ENCODE measurements around the gene CCDC188.

The CCDC188 gene

DNA sequence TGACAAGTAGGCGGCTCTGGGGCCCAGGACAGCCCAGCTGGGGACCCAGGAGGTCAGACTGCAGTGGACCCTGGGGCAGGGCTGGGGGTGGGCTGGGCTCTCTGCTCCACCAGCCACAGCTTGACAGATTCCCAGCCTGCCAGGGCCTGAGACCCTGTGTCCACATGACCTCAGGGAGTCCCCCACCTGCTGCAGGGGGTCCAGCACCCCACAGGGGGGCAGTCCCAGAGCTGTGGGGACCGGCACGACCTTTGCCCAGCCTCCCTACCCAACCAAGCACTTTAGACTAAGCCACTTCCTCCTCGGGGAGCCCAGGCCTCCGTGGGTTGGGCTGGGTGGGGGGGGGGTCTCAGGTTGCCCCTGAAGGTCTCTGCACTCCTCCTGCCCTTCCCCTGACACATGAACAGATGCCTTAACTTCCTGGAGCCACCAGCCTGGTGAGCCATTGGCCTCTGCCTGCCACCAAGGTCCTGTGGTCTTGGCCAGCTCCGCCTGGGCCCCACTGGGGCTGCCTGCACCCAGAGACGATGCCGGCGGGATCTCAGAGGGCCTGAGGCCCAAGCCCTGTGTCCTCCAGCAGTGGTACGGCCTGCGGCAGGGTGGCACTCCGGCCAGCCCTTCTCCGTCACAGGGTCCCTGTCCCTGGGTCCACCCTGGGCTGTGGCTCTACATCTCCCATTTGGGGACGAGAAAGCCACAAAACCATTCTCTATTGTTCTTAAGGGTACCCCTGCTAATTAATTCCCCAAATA lies 3.4 kb downstream of the CCDC188 start:
- DNase-seq = no peak

DNA sequence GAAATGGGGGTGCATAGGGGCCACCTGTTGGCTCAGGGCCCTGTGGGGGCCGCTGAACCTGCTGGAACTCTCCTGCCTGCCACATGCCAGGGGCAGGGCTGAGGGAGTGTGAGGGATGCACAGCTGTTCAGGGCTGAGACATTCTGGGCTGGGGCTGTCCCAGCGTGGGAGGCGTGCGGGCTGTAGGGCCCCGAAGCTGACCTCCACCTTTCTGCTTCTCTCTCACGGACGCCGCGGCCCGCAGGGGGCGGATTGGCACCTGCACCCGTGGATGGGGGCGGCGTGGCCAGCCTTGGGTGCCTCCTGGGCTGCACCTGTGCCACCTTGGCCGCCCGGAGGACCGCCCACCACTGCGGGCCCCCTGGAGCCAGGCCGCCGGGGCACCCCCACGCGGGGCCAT lies 4.1 kb downstream of the CCDC188 start:
- no peak for DNase-seq

GRCh38 chr22:20145832-20146223 lies 5.0 kb downstream of the CCDC188 start:
- DNase-seq = no peak

DNA sequence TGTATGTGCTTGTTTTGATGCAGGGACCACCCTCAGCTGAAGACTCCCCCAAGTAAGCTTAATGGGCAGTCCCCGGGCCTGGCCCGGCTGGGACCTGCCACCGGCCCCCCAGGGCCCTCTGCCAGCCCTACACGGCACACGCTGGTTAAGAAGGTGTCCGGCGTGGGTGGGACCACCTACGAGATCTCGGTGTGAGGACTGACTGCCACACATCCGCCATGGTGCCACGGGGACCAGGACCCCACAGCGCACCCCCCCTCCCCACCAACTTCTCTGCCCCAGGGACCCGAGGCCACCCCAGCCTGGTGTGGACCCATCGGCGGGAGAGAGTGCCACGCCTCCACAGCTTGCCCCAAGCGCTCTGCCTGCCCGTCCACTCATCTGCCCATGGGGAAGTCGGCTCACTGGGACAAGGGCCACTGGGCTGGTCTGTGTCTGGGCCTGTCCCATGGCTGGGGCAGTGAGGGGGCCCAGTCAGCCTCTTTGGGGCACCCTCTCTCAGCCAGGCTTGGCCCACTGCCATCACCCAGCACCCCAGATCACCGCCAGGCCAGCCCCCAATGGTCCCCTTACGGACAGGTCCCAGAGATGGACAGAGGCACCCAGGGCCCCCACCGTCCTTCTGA lies 5.5 kb downstream of the CCDC188 start:
- no peak for DNase-seq

DNA sequence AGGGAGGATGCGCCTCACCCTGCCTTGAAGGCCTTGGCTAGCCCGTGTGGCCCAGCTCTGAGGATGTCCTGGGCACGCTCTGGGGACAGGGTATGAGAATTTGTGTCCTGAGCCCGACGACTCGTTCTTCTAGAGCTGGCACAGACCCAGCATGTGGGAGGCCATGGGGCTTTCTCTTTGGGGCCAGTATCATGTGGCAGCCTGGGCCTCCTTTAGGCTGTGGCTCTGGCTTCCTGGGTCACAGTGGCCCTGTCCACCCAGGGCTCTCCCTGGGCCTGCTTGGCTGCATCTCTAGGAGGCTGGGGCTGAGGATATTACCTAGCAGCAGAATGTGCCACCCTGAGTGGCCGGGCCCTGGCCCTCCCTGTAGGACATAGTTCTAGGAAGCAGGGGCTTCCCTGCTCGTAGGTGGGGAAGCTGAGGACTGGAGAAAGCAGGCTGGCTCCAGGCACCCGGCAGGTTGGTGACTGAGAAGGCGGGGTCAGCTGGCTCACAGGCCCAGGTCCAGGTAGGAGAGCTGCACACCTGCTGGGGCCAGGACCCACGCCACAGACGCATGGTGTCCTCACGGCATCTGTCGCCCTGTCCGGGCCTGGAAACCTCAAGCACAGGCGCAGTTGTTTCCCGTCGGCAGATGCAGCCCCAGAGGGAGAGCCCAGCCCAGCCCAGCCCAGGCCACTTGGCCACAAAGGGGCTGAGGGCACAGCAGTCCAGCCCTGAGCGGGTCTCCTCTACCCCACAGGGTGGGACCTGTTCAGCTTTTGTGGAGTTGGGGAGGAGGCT lies 6.8 kb downstream of the CCDC188 start:
- no peak for DNase-seq

DNA sequence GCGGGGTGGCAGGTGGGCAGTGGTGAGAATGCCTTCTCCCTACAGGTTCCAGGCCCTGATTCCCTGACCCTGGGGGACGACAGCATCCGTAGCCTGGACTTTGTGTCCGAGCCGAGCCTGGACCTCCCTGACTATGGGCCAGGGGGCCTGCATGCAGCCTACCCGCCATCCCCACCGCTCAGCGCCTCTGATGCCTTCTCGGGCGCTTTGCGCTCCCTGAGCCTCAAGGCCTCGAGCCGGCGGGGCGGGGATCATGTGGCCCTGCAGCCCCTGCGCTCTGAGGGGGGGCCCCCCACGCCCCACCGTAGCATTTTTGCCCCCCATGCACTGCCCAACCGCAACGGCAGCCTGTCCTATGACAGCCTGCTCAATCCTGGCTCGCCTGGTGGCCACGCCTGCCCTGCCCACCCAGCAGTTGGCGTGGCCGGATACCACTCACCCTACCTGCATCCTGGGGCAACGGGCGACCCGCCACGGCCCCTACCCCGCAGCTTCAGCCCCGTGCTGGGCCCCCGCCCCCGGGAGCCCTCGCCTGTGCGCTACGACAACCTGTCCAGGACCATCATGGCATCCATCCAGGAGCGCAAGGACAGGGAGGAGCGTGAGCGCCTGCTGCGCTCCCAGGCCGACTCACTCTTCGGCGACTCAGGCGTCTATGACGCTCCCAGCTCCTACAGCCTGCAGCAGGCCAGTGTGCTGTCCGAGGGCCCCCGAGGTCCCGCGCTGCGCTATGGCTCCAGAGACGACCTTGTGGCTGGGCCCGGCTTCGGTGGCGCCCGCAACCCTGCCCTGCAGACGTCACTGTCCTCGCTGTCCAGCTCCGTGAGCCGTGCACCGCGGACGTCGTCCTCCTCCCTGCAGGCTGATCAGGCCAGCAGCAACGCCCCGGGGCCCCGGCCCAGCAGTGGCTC lies 7.9 kb downstream of the CCDC188 start:
- no peak for DNase-seq

DNA sequence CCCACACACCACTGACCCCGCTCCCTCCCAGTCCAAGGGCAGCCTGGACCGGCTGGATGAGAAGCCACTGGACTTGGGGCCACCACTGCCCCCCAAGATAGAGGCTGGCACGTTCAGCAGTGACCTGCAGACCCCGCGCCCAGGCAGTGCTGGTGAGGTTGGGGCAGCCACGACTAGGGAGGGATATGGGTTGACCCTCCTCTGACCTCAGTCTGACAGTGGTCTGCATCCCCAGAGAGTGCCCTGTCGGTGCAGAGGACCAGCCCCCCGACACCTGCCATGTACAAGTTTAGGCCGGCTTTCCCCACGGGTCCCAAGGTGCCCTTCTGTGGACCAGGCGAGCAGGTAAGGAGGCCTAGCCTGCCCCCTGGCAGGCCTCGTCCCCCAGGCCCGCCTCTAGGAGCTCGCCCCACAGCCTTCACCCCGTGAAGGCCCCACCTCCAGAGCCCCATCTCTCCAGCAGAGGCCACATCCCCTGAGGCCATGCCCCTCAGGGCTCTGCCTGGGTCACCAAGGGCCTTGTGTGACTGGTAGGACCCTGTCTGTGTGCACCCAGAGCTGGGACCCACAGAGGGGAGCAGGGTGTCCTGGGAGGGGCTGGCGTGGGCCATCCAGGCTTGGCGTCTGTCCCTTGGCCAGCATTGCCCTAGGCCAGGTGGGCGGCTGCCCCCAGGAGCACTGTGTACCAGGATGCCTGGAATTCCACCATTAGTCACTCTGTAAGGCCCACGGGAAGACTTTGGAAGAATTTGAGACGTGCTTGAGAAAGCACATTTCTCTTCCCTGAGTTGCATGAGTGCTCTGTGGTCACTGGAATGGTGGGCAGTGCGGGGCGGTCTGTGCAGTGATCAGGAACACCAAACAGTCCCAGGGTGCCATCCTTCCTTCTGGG lies 9.4 kb downstream of the CCDC188 start:
- DNase-seq = no peak

- DNase-seq = no peak
Observed at GRCh38 chr22:20140521-20140964, 10.3 kb downstream of the CCDC188 start.

DNA sequence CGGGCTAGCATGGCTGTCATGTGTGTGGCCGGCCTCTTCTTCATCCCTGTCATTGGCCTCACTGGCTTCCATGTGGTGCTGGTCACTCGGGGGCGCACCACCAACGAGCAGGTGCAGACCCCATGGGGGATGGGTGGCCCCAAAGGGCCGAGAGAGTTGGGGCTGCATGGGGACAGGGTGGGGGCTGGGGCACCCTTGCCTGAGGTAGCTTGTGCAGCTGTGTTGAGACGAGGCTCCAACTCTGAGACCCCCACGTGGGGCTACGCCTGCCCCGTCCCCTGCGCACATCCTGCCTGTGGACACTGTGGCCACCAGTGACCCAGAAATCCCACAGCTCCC lies 10.8 kb downstream of the CCDC188 start:
- no peak for DNase-seq

- DNase-seq = no peak
Observed at GRCh38 chr22:20139391-20140106, 11.3 kb downstream of the CCDC188 start.

GRCh38 chr22:20138868-20139267 lies 12.0 kb downstream of the CCDC188 start:
- no peak for DNase-seq

DNA sequence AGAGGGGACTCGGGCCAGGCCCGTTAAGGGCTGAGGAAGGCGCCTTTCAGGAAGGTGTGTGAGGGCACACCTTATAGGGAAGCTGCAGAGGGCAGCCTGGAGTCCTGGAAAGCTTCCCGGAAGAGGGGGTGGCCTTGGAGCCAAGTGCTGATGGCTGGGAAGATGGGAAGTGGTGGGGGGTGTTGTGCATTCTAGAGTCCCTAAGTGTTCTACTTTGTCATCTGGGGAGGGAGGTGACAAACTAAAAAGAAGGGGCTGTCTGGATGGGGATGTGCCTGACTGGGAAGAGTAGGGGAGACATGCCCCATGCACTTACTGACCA lies 12.5 kb downstream of the CCDC188 start:
- no peak for DNase-seq

DNA sequence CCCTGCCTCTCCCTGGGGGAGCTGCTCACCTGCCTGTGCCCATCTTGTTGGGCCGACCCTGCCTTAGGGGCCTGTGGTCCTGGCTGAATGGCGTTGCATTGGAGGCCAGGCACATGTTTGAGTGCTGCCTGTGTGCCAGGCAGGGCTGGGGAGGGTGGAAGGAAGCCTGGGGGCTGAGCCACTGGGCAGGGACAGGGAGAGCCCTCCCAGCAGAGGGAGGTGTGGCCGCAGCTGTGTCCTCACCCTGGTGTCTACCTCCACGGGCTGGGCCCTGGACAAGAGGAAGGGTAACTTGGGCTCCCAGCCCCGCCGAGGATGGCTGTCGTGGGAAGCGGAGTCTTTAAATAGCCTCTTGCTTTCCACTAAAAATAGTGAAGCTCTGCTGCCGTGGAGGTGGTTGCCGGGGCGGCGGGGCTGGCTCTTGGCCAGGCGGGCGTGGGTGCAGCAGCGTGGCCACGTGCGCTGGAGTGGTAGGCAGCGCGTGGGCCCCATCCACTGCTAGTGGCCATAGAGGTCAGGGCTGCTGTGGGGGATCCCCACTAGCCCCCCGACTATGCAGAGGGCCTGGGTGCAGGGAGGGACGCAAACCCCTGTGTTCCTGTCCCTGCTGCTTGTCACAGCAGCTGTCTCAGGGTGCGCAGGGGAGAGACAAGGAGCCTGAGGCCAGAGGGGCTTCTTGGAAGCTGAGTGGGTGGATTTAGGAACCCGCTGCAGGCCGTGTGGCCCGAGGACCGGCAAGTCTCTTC lies 13.0 kb downstream of the CCDC188 start:
- DNase-seq = no peak

- DNase-seq = no peak
Observed at GRCh38 chr22:20137113-20137512, 13.7 kb downstream of the CCDC188 start.

DNA sequence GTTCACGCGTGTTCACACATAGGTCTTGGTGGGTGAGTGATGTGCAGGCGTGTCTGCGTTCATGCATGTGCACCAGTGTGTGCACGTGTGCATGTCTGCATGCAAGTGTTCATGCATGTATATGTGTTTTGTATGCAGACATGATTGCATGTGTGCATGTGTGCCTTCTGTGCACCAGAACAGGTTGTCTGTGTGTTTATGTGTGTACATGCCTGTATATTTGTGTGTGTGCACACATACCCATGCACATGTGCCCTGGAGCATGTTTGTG lies 14.3 kb downstream of the CCDC188 start:
- no peak for DNase-seq

DNA sequence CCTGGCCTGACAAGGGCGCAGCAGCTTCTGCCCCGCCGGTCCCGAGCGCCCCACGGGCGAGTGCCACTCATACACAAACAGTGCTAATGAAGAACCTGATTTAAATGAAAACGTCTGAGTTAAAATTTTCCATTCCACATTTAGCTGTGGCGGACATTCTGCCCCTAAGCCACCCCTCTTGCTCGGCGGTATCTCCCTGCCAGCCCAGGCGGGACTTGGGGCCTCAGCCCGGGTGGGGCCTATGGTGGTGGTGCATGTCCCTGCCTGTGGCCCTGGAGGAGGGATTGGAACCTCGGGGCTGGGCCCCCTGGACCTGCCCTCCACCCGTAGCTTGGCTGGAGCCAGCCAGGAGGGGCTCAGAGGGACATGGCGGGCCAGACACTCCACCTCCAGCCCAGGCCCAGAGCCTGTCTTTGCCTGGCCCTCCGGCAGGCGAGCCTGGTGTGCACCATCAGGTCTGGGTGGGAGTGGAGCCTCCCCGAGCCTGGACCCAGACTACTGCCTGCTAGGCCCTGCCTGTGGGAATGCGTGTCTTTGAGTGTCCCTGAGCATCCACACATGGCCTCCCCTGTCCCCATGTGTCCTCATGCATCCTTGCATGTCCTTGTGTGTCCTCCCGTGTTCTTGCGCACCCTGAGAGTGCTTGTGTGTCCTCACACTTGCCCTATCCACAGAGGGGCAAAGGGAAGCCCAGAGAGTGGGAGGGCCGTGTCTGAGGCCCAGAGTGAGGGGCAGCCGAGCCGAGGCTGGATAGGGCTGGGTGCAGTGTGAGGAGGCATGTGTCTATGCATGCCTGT lies 14.9 kb downstream of the CCDC188 start:
- no peak for DNase-seq

DNA sequence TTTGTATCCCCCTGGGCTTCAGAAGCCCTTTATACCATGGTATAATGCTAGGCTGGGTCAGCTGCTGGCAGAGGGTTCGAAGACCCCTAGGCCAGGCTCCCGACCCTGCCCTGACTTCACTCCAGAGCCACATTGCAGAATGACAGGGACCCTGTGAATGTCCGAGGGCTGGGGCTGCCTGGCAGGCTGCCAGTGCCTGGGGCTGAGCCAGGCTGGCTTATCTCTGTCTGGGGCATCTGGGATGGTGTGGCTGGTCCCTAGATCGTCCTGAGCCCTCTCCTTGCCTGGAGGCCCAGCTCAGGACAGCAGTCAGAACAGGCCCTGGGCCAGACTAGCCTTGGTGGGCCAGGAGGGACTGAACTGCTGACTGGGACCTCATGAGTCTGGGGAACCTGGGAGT lies 15.6 kb downstream of the CCDC188 start:
- no peak for DNase-seq

DNA sequence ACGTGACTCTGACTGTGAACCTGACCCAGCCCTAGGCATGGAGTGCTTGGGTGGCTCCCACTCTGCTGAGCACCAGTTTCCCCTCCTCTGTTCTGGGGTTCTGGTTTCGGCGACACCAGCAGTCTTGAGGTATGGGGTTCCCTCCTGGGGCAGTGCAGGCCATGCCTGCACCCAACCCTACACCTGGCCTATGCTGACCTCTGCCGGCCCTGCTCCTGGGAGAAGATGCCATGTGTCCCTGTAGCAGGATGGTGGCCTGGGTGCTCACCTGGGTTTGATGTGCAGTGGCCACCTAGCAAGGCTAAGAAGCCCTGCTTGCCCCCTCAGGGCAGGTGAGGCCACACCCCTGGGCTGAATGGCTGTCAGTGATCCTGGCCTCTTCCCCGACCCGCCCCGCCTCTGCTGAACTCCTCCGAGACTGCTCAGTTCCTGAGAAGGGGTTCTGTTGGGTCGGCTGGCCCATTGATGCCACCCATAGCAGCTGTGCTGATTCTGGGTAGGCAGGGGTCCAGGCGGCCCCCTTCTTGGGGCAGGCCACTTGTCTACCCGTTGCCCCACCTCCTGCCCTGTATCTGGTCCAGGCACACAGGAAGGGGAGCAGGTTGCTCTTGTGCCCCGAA lies 16.8 kb downstream of the CCDC188 start:
- DNase-seq = no peak

DNA sequence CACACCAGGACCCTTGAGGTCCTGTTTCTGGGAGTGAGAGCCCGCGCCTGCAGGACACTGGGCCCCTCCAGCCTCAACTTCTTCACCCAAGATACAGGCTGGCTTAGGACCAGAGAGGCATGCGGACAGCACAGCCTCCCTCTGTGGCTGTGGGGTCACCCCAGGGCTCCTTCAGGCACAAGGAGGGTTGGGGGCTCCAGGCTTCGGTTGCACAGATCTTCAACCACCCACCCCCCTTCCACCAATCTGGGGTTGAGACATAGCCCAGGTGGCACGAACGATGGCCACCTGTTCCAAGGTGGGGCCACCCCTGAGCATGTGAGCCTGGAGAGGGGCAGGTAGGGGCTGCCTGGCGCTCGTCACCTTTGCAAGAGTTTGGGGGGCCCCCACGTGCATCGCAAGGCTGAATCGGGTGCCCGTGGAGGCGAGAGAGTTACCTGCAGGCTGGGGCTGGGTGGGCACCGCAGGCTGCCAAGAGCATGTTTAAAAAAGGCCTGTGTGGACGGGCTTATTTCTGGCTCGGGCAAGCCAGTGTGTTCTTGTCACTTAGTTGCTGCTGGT lies 18.1 kb downstream of the CCDC188 start:
- DNase-seq = no peak
